NCI-H526 treated with DMSO at 0.1 percent for 48 hours (cell line): ENCODE measurements around the gene COG3.

Experiments used
- DNase-seq: peaks from one replicate; lab custom pipeline; 2025; lab: John Stamatoyannopoulos, UW

COG3 gene

DNA sequence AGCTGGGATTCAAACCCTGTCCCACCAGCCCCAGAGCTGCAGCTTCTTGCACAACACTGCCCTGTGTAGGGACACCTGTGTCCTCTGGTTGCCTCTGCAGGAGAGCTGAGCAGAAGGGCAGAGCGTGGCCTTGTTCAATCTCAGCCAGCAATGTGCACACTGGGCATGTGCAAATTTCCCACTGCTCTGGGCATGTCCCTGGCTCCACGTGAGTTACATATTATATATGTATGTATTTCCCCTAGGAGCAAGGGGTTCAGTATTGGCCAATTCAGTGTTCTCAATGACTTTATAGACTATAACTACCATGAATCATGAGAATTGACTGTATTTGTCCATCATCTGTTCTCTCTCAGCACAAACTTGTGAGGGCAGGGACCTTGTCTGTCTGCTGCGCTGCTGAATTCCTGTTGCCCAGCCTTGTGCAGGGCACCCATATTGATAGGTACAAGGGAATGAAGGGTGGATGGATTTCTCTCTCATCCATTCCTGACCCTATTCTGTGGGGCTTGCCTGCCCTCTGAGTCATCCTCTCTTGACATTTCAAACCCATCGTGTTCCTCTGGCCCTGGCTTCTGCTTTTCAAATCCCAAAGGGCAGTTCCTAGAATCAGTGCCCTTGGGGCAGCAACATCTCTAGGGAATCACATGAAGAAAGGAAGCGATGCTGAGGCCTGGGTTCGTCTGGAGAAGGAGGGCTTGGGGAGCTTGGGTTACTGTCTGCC lies 81.1 kb downstream of the COG3 start:
- DNase-seq = no peak

DNA sequence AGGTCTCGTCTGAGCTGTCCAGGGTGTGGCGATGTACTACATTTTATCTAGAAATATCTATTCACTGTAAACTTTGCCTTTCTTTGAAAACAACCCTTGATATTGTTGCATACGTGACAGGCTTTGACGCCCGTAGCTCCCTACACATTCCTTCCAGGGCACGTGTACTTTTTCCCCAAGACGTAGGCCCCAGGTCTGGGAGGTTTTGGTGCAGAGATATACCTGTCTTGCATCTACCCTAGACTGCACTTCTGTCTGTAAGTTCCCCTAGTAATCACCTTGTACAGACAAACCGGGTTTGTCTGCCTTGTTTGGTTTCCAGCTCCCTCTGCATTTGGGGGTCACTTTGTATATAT lies 81.6 kb downstream of the COG3 start:
- no peak for DNase-seq

DNA sequence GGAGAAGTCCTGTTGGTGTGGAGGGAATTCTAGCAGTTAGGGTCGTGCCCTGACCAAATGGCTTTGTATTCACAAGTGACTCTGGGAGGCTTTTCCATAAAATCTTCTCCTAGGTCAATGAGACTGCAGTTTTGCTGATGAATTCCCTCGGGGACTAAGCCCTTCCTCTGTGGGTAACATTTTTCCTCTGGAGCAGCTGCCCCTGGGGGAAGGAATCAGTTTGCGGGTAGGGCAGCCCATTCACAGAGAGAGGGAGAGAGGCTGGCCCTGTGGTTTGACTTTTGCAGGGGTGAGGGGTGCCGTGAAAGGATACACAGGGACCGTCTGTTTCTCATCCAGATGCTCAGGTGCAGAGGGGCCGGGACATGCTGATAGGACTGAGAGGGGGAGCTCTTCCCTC lies 83.5 kb downstream of the COG3 start:
- DNase-seq = no peak

DNA sequence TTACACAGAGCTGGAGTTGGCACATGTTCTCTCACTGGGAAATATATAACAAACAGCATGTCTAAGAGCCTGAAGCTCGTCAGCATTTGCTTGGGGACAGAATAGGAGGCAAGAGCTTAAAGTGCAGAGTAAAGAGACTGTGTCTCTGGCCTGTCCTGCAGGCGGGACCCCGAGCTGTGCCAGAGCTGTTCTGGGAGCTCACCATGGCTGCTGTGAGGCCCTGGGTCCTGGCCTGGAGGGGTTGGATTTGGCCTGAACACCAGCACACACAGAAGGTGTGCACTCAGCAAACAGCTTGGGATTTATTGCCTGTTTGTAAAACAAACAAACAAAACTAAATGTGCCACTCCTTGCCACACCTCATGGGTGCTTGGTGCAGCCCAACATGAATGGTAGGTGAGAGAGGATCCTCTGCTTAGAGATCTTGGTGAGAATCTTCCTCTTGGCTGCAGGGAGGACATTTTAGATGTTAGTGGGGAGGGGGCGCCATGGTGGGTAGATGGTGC lies 89.9 kb downstream of the COG3 start:
- no peak for DNase-seq

DNA sequence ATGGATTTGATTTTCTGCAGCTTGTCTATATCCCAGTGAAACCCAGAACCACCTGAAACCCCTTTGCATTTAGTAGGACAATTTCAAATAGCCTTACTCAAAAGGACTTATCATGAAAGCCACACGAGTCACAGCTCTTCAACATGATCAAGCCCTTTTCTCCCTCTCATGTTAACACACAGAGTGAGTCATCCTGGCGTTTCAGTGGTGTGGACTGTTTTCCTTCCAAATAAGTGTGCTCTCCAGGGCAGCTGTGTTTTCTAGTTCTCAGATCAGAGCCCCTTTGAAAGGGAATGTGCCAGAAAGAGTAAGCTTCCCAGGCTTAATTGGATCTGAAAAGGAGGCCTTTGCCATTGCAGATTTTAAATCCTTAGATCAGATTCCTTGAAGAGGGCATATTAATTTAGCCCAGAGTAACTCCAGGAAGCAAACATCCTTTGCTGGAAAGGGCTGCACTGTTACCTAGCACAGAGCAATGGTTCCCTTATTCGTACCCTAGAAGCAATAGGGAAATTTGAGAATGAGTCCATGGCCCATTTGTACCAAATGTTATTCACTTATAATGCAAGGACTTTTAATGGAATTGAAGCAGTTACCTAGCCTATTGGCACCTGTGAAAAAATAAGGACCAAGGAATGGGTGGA lies 99.5 kb downstream of the COG3 start:
- DNase-seq = no peak

DNA sequence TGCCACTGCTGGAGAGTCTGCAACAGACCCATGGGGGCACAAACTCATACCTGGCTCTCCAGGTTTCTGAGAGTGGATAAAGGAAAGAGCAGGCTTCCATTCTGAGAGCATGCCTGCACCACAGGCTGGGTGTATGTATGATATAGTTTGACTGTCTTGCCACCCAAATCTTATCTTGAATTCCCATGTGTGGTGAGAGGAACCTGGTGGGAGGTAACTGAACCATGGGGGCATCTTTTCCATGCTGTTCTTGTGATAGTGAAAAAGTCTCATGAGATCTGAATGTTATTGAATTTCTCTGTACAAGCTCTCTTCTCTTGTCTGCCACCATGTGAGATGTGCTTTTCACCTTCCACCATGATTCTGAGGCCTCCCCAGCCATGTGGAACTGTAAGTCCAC lies 100.6 kb downstream of the COG3 start:
- DNase-seq = no peak

DNA sequence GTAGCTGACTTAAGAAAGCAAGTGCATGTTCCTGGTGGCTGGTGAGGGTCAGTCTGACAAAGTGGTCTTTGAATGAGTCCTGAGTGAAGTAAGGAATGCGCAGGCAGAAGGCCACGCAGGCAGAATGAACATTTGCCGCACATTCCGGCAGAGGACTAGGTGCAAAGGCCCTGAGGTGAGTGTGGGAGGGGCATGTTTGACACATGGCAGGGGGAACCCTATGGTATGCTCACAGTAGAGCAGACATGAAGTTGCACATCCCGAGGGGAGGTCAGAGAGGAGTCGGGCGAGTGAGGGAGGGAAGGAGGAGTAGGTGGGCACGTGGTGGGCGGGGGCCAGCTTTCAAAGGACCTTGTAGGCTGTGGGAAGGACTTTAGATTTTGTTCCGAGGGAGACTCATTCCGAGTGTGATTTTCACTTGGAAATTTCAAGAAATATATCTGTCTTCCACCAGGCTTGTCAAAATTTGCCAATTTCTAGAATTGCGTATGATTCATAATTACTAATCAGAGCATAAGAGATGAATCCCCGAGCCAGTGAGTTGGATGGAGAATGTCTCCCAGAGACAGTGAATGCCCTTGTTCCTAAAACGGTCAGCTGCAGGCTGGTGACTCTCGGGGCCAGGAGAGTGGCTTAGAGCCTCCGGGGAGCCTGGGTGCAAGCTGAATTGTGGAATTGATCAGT lies 110.5 kb downstream of the COG3 start:
- DNase-seq = no peak

DNA sequence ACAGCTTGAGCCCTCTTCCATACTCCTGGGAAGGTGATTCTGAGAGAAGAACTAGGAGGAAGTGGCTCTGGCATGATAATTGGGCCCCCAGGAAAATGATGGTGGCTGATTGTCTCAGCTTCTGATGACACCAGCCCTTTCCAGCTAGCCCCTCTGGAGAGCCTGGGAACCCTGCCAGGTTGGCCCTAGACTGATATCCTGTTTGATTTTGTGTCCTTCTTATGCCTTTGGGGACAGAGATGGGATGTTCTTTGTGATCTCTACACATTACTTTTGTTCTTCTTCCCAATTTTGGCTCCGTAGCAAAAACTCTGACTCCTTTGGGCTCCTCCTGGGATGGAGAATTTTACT lies 111.1 kb downstream of the COG3 start:
- DNase-seq = no peak

DNA sequence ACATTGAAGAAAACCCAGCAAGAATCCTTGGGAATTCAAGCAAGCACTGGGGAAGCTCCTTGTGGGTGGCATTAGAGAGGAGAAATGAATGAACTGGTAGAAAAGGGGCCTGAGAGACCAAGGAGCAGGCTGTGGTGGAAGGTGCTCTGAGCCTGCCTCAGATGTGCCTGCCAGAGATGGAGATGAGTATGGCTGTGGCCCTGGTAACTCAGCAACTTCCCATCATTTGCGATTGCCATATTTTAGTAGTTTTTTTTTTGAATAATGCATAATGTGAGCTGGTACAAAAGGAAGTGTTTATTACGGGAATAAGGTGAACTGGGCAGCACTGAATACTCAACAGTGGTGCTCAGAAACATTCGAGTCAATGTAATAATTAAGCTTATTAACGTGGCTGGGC lies 111.7 kb downstream of the COG3 start:
- no peak for DNase-seq

DNA sequence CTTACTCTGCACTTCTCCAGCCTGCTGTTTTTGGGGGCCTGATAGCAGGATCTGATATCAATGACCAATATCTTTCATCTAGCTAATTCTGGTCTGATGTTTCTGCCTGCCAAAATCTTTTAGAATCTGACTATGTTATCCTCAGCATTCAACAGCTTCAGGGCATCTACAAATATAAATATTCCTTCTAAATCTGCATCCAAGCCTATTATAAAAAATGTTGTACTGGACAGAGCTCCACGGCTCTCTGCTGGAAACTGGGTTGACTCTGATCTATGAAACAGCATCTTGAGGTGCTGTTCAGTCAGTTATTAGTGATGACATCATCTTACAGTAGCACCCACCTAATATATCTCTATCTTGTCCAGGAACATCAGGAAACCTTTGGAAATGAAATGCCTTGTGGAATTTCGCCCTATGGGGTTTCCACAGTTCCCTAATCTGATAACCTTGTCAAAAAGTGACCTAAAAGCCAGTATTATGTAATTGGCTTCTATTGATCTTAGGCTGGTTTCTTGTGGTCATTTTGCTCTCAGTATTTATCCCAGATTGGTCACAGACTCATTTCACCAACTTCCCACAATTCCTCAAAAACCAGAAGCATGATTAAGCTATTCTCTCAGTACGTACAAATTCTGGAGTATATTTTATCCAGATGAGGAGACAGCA lies 117.8 kb downstream of the COG3 start:
- no peak for DNase-seq

DNA sequence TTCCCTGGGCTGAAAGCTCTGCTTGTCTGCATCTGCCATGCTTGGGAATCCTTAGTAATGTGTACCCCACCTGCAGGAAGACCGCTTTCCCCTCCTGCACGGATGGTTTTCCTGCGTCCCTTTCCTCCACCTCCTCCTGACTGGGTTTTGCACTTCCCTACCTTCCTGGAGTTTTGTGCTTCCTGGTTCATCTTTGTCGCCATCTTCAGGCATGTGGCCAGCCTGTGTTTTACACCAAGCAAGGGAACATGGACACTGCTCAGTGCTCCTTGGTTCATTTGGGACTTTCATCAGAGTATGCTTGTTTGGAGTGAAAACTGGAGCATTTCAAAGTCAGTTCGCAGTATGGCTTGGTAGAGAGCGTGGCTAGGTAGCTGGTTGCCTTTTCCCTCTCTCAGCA lies 120.1 kb downstream of the COG3 start:
- DNase-seq = no peak
